ENCODE results near the gene CATSPERZ.

GRCh38 chr11:64333556-64333955, 33.4 kb downstream of the CATSPERZ start:
- TF ChIP-seq CTCF (IDR thresholded peaks at IDR 0.05) (no peak), ZFX (IDR thresholded peaks at IDR 0.05; ENCODE audit: borderline replicate concordance) (no peak)

Data from 22Rv1 (cell line).